Fibroblast of lung (primary cell): ENCODE data around the gene PRKAB2. TPM values are rescaled to one million over a fixed set of nuclear protein-coding genes. Genes with fewer than 3 reads are reported as not detected.

Source experiments
- DNase-seq, 2 donors: peaks; one replicate each; pipeline versions ENCODE4 v3.0.0 to v3.0.0-alpha.2; 2010; ENCODE audit warnings: low read depth in 2 of 2
- H2AFZ ChIP-seq: 2 replicates; pipeline ENCODE4 v1.5.1; 2012; ENCODE audit warnings: low read length, control low read depth, inconsistent platforms
- H3K27ac ChIP-seq: 2 replicates; pipeline ENCODE4 v1.5.1; 2011; ENCODE audit warnings: low read length, control low read depth; ENCODE audit not compliant: insufficient read depth
- H3K27me3 ChIP-seq: 2 replicates; pipeline ENCODE4 v1.5.1; 2011; ENCODE audit warnings: mild to moderate bottlenecking, low read length; ENCODE audit not compliant: control insufficient read depth, insufficient read depth
- H3K36me3 ChIP-seq: 2 replicates; pipeline ENCODE4 v1.5.1; 2011; ENCODE audit warnings: low read length; ENCODE audit not compliant: control insufficient read depth, insufficient read depth
- H3K4me1 ChIP-seq: 2 replicates; pipeline ENCODE4 v1.5.1; 2011; ENCODE audit warnings: low read length; ENCODE audit not compliant: control insufficient read depth, insufficient read depth; ENCODE audit errors: extremely low read depth
- H3K4me2 ChIP-seq: 2 replicates; pipeline ENCODE4 v1.5.1; 2011; ENCODE audit warnings: low read length, control low read depth; ENCODE audit not compliant: insufficient read depth; ENCODE audit errors: extremely low read depth
- H3K4me3 ChIP-seq, 4 experiments: fragments of 200-600 bp in 1 of 4; sonication (generic) in 1 of 4; replicated peaks in 1 of 4; 2 replicates each; pipeline ENCODE4 v1.5.1; 2011 to 2016; ENCODE audit warnings: low read length in 4 of 4, low read depth in 3 of 4, mild to moderate bottlenecking in 3 of 4, control low read depth in 2 of 4, inconsistent platforms in 1 of 4, mixed read lengths in 1 of 4; ENCODE audit not compliant: insufficient read depth in 1 of 4; ENCODE audit errors: control extremely low read depth in 1 of 4
- H3K79me2 ChIP-seq: 2 replicates; pipeline ENCODE4 v1.5.1; 2012; ENCODE audit warnings: mild to moderate bottlenecking, low read length, inconsistent platforms; ENCODE audit not compliant: control insufficient read depth, insufficient read depth
- H3K9ac ChIP-seq: 2 replicates; pipeline ENCODE4 v1.5.1; 2011; ENCODE audit warnings: mild to moderate bottlenecking, low read length, control low read depth; ENCODE audit not compliant: insufficient read depth
- H3K9me3 ChIP-seq: 2 replicates; pipeline ENCODE4 v1.5.1; 2012; ENCODE audit warnings: low read depth, low read length; ENCODE audit not compliant: control insufficient read depth, insufficient read depth
- H4K20me1 ChIP-seq: 2 replicates; pipeline ENCODE4 v1.5.1; 2011; ENCODE audit warnings: low read length; ENCODE audit not compliant: control insufficient read depth, insufficient read depth; ENCODE audit errors: extremely low read depth
- CTCF ChIP-seq, 2 donors: IDR thresholded peaks in 1 of 2; conservative IDR thresholded peaks in 1 of 2; 1 replicate in 1 of 2; 2 replicates in 1 of 2; pipeline ENCODE4 v1.5.1; 2011 to 2012; ENCODE audit warnings: low read length in 2 of 2, control low read depth in 1 of 2, inconsistent platforms in 1 of 2, low read depth in 1 of 2, mild to moderate bottlenecking in 1 of 2
- EZH2 ChIP-seq: IDR thresholded peaks from 2 replicates; pipeline ENCODE4 v1.5.1; 2012; ENCODE audit warnings: low read length, control low read depth, mild to moderate bottlenecking; ENCODE audit errors: missing control alignments
- polyA minus RNA-seq: library from RNA; depleted of rRNA, polyadenylated mRNA; stranded (reverse); fragments of >200 nt; gene quantifications from 2 replicates; pipeline ENCODE4 v1.2.3, GENCODE V29; 2011; ENCODE audit warnings: low replicate concordance
- polyA plus RNA-seq, 2 donors: library from polyadenylated mRNA; depleted of rRNA in 1 of 2; stranded (reverse) in 1 of 2; unstranded in 1 of 2; fragments of >200 nt; gene quantifications; 2 replicates each; pipeline ENCODE4 v1.2.1, GENCODE V29; 2011 to 2012; ENCODE audit warnings: missing spikeins in 1 of 2
- total RNA-seq: library from RNA; depleted of rRNA; stranded (reverse); fragments of >200 nt; gene quantifications from 2 replicates; pipeline ENCODE4 v1.2.1, GENCODE V29; 2014

PRKAB2 gene, protein sequence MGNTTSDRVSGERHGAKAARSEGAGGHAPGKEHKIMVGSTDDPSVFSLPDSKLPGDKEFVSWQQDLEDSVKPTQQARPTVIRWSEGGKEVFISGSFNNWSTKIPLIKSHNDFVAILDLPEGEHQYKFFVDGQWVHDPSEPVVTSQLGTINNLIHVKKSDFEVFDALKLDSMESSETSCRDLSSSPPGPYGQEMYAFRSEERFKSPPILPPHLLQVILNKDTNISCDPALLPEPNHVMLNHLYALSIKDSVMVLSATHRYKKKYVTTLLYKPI
- total RNA-seq (13.9 and 22.0 TPM in 2 replicates), polyA plus RNA-seq (11.3 and 23.8 TPM in 2 replicates), polyA minus RNA-seq (2.4 and 4.9 TPM in 2 replicates)
- polyA plus RNA-seq (2012) = 5.2 and 9.9 TPM in 2 replicates

GRCh38 chr1:147172168-147173016 is at the start of gene PRKAB2:
TSS of gene PRKAB2 (minus strand) at chr1:147172470. CDS start at chr1:147172144, 326 bp downstream.
- Histone ChIP-seq H3K36me3 (no peaks in the 10 kb centered on the region), H3K4me1 (peaks cover 13% of the 10 kb centered on the region), H3K27me3 (no peaks in the 10 kb centered on the region), H3K4me2 (peak within 1 kb of the TSS; percentile 96), H3K27ac (peak within 1 kb of the TSS; percentile 90), H3K4me3 (peak within 1 kb of the TSS; percentile 95 to 97 (median 96)), H3K79me2 (peaks cover 38% of the 10 kb centered on the region), H3K9me3 (no peaks in the 10 kb centered on the region), H2AFZ (peak within 1 kb of the TSS; percentile 92), H3K9ac (peak within 1 kb of the TSS; percentile 83), H4K20me1 (no peaks in the 10 kb centered on the region)
- DNase-seq = peak; percentile 98
- TF ChIP-seq CTCF (conservative IDR thresholded peaks at IDR 0.05 in 1 of 2, IDR thresholded peaks at IDR 0.05 in 1 of 2; ENCODE audit: low read depth in 1 of 2, low read length in 2 of 2) = peak; percentile 57 to 72
- no peak for TF ChIP-seq EZH2

DNA sequence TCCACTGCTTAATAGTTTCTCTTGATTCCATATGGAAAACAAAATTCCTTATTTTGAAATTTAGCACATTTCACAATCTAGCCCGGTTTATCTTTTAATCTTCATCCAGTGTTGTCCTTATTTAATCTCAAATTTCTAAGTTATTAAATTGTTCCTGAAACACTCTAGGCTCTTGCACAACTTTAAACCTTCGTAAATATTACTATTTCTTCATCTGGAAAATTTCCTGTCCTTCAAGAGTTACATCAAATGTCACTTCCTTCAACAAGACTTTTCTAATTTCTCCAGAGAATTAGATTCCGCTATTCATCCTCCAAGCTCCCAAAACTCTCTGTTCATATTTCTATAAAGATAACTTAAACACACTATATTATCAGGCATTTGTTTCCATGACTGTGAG is 46.3 kb upstream of the PRKAB2 start:
- H3K27me3 ChIP-seq = no peaks in the 10 kb centered on the region
- H3K27ac ChIP-seq = no peak overlapping the region
- no peak overlapping the region for H3K9ac ChIP-seq
- H3K4me3 ChIP-seq = no peak overlapping the region
- H3K4me2 ChIP-seq = no peak overlapping the region
- H2AFZ ChIP-seq = no peak overlapping the region
- H3K9me3 ChIP-seq = no peaks in the 10 kb centered on the region
- DNase-seq = no peak
- no peaks in the 10 kb centered on the region for H4K20me1 ChIP-seq
- no peaks in the 10 kb centered on the region for H3K36me3 ChIP-seq
- no peaks in the 10 kb centered on the region for H3K4me1 ChIP-seq
- H3K79me2 ChIP-seq = no peaks in the 10 kb centered on the region
- no peak for TF ChIP-seq EZH2

GRCh38 chr1:147217141-147217540 is 44.9 kb upstream of the PRKAB2 start:
- TF ChIP-seq EZH2 = no peak
- TF ChIP-seq CTCF (conservative IDR thresholded peaks at IDR 0.05 in 1 of 2, IDR thresholded peaks at IDR 0.05 in 1 of 2; ENCODE audit: low read depth in 1 of 2, low read length in 2 of 2) = no peak
- Histone ChIP-seq H3K9ac (no peak overlapping the region), H4K20me1 (no peaks in the 10 kb centered on the region), H3K27ac (no peak overlapping the region), H3K4me1 (no peaks in the 10 kb centered on the region), H3K36me3 (no peaks in the 10 kb centered on the region), H2AFZ (no peak overlapping the region), H3K4me3 (no peak overlapping the region), H3K79me2 (no peaks in the 10 kb centered on the region), H3K27me3 (no peaks in the 10 kb centered on the region), H3K9me3 (no peaks in the 10 kb centered on the region), H3K4me2 (no peak overlapping the region)
- no peak for DNase-seq
